ENCODE measurements around the gene NCAPD3. TPM values are rescaled to one million over a fixed set of nuclear protein-coding genes. Genes with fewer than 3 reads are reported as not detected.

NCAPD3 gene
- total RNA-seq, 2 donors from 2014 or later = 42.6 to 45.5 TPM

DNA sequence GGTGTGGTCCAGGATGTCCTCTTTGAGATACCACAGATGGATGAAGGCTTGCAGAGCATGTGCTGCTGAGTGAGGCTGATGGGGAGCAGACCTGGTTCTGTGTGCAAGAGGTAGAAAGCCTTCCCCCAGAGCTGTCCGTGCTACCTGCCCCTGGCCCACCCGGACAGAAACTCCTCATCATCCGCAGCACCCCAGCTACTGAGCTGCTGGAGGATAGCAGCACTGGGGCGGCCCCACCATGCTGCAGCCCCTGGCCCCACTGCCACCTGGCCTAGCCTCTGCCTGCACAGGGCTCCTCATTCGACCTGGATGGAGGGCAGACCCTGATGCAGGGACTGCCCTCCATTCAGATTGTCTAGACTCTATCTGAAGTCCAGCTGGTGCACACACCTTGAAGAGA, 50.5 kb downstream of the NCAPD3 start:
- Histone ChIP-seq H3K9me3 (ENCODE audit: control insufficient read depth, low read length) (peaks cover 46% of the 10 kb centered on the region), H3K27ac (ENCODE audit: low read depth, low read length) (no peak overlapping the region), H3K4me3 (ENCODE audit: low read length) (no peak overlapping the region), H3K36me3 (ENCODE audit: control insufficient read depth, insufficient read depth, low read length) (peaks cover 96% of the 10 kb centered on the region), H3K27me3 (ENCODE audit: control insufficient read depth, insufficient read depth, low read length, poor library complexity, severe bottlenecking) (no peaks in the 10 kb centered on the region), H3K4me1 (ENCODE audit: control insufficient read depth, insufficient read depth, low read length) (no peaks in the 10 kb centered on the region), H3K9ac (ENCODE audit: extremely low read depth, low read length, poor library complexity, severe bottlenecking) (no peak overlapping the region)
- no peak for DNase-seq
- Mint-ChIP-seq H3K4me1 (no peaks in the 10 kb centered on the region), H3K9me3 (peaks cover 42% of the 10 kb centered on the region), H3K36me3 (ENCODE audit: low read depth) (peaks cover 96% of the 10 kb centered on the region), H3K27me3 (ENCODE audit: insufficient read depth) (no peaks in the 10 kb centered on the region), H3K4me3 (no peak overlapping the region), H3K27ac (no peak overlapping the region)
- 92 to 97% methylated on average over 2 to 5 of the region's 5 CpGs for WGBS, 2 experiments (ENCODE audit: insufficient coverage in 1 of 2, insufficient read length in 1 of 2)
- TF ChIP-seq, protein P1, sequence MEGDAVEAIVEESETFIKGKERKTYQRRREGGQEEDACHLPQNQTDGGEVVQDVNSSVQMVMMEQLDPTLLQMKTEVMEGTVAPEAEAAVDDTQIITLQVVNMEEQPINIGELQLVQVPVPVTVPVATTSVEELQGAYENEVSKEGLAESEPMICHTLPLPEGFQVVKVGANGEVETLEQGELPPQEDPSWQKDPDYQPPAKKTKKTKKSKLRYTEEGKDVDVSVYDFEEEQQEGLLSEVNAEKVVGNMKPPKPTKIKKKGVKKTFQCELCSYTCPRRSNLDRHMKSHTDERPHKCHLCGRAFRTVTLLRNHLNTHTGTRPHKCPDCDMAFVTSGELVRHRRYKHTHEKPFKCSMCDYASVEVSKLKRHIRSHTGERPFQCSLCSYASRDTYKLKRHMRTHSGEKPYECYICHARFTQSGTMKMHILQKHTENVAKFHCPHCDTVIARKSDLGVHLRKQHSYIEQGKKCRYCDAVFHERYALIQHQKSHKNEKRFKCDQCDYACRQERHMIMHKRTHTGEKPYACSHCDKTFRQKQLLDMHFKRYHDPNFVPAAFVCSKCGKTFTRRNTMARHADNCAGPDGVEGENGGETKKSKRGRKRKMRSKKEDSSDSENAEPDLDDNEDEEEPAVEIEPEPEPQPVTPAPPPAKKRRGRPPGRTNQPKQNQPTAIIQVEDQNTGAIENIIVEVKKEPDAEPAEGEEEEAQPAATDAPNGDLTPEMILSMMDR (conservative IDR thresholded peaks at IDR 0.05) = no peak

DNA sequence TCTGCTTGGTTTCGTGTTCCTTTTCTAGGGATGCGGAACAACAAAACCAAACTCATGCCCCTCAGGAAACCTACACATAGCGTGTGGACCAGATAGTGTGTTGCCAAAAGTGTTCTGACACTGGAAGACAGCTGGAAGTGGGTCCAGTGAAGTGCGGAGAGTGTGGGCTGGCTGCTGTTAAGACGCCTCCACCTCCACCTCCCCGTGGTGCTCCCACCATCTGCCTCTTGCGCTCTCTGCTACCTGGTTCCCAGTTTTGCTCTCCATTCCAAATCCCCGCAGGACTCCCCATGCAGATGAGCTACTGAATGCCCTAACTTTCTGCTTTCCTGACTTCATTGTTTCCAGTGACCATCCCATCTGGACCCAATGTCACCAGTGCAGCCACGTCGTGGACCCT, 51.8 kb downstream of the NCAPD3 start:
- H3K9me3 ChIP-seq (ENCODE audit: control insufficient read depth, low read length) = peaks cover 59% of the 10 kb centered on the region
- H3K36me3 ChIP-seq (ENCODE audit: control insufficient read depth, insufficient read depth, low read length) = peaks cover 95% of the 10 kb centered on the region
- Mint-ChIP-seq H3K27ac (no peak overlapping the region), H3K4me1 (no peaks in the 10 kb centered on the region), H3K27me3 (ENCODE audit: insufficient read depth) (no peaks in the 10 kb centered on the region), H3K36me3 (ENCODE audit: low read depth) (peaks cover 98% of the 10 kb centered on the region), H3K9me3 (peaks cover 55% of the 10 kb centered on the region), H3K4me3 (no peak overlapping the region)
- no peaks in the 10 kb centered on the region for H3K4me1 ChIP-seq (ENCODE audit: control insufficient read depth, insufficient read depth, low read length)
- no peak overlapping the region for H3K27ac ChIP-seq (ENCODE audit: low read depth, low read length)
- H3K9ac ChIP-seq (ENCODE audit: extremely low read depth, low read length, poor library complexity, severe bottlenecking) = no peak overlapping the region
- H3K27me3 ChIP-seq (ENCODE audit: control insufficient read depth, insufficient read depth, low read length, poor library complexity, severe bottlenecking) = no peaks in the 10 kb centered on the region
- TF ChIP-seq, protein P1 (conservative IDR thresholded peaks at IDR 0.05) = no peak
- 96 to 100% methylated on average over 8 to 10 of the region's 10 CpGs for WGBS, 2 experiments (ENCODE audit: insufficient coverage in 1 of 2, insufficient read length in 1 of 2)
- DNase-seq = no peak
- no peak overlapping the region for H3K4me3 ChIP-seq (ENCODE audit: low read length)

DNA sequence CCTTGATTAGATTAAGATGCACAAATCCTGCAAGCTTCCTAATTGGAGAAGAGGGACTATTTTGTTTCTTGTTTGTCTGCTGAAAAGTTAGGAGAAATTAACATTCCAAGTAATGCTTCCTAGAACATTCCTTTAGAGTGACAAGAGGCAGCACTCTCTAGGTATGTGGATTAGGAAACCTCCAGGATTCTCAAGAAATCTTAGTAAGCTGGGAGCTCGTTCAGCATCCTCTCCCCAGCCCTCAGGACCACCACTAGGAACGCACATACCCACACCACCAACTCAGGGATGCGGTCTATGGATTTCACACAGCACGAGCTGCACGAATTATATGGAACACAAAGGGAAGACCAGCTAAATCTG, 52.9 kb downstream of the NCAPD3 start:
- 93% methylated on average over 3 to 5 of the region's 5 CpGs for WGBS, 2 experiments (ENCODE audit: insufficient coverage in 1 of 2, insufficient read length in 1 of 2)
- H3K9ac ChIP-seq (ENCODE audit: extremely low read depth, low read length, poor library complexity, severe bottlenecking) = no peak overlapping the region
- Mint-ChIP-seq H3K36me3 (ENCODE audit: low read depth) (peaks cover 92% of the 10 kb centered on the region), H3K9me3 (peaks cover 60% of the 10 kb centered on the region), H3K4me3 (no peak overlapping the region), H3K4me1 (no peaks in the 10 kb centered on the region), H3K27ac (no peak overlapping the region), H3K27me3 (ENCODE audit: insufficient read depth) (no peaks in the 10 kb centered on the region)
- H3K27ac ChIP-seq (ENCODE audit: low read depth, low read length) = no peak overlapping the region
- H3K9me3 ChIP-seq (ENCODE audit: control insufficient read depth, low read length) = peaks cover 60% of the 10 kb centered on the region
- no peaks in the 10 kb centered on the region for H3K27me3 ChIP-seq (ENCODE audit: control insufficient read depth, insufficient read depth, low read length, poor library complexity, severe bottlenecking)
- no peaks in the 10 kb centered on the region for H3K4me1 ChIP-seq (ENCODE audit: control insufficient read depth, insufficient read depth, low read length)
- peaks cover 85% of the 10 kb centered on the region for H3K36me3 ChIP-seq (ENCODE audit: control insufficient read depth, insufficient read depth, low read length)
- no peak for DNase-seq
- TF ChIP-seq, protein P1 (conservative IDR thresholded peaks at IDR 0.05) = no peak
- no peak overlapping the region for H3K4me3 ChIP-seq (ENCODE audit: low read length)
